ENCODE results near the gene RBCK1.
"Not testable (repeated sequence)": the region's sequence is repeated elsewhere in the genome, so short reads cannot be mapped to it uniquely, and the experiment has no call there.

RBCK1 gene

DNA sequence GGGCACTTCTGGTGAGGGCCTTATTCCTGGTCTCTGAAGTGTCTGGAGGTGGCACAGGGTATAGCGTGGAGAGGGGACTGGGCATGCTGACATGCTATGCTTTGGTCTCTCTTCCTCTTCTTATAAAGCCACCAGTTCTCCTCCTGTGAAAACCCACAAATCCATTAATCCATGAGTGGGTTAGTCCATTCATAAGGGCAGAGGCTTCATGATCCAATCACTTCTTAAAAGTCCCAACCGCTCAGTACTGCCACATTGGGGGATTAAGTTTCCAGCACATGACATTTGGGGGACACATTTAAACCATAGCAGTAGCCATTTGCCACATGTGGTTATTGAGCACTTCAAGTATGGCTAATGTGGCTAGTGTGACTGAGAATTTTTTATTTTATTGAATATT lies 31.3 kb upstream of the RBCK1 start:
- Histone ChIP-seq H3K9me3 (ENCODE audit: control insufficient read depth in 1 of 2, low read length in 2 of 2) (no peaks in the 10 kb centered on the region), H3K27me3 (ENCODE audit: control insufficient read depth in 1 of 2, insufficient read depth in 2 of 2, low read length in 2 of 2) (peaks cover 0 to 3% of the 10 kb centered on the region in 2 donors), H3K36me3 (ENCODE audit: control insufficient read depth in 1 of 2, insufficient read depth in 2 of 2, low read length in 2 of 2) (no peaks in the 10 kb centered on the region), H3K27ac (ENCODE audit: low read depth, low read length) (no peak overlapping the region), H3K4me1 (ENCODE audit: control insufficient read depth in 1 of 2, insufficient read depth in 2 of 2, low read length in 2 of 2) (no peaks in the 10 kb centered on the region), H3K4me3 (ENCODE audit: low read depth in 1 of 2, low read length in 2 of 2) (no peak overlapping the region), H3K9ac (ENCODE audit: low read depth in 1 of 2, low read length in 2 of 2) (no peak overlapping the region)

DNA sequence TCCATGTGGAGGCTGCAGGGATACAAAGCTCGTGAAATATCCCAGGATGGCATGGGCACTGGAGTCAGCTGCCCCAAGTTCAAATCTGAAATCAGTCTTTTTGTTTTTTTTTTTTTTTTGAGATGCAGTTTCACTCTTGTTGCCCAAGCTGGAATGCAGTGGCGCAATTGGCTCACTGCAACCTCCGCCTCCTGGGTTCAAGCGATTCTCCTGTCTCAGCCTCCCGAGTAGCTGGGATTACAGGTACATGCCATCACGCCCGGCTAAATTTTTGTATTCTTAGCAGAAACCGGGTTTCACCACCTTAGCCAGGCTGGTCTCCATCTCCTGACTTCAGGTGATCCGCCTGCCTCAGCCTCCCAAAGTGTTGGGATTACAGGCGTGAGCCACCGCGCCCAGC lies 30.5 kb upstream of the RBCK1 start:
- not testable (repeated sequence) for H3K27ac ChIP-seq (ENCODE audit: low read depth, low read length); H3K4me3 ChIP-seq (ENCODE audit: low read depth in 1 of 2, low read length in 2 of 2); H3K9me3 ChIP-seq (ENCODE audit: control insufficient read depth in 1 of 2, low read length in 2 of 2); H3K9ac ChIP-seq (ENCODE audit: low read depth in 1 of 2, low read length in 2 of 2); H3K27me3 ChIP-seq (ENCODE audit: control insufficient read depth in 1 of 2, insufficient read depth in 2 of 2, low read length in 2 of 2); H3K4me1 ChIP-seq (ENCODE audit: control insufficient read depth in 1 of 2, insufficient read depth in 2 of 2, low read length in 2 of 2); H3K36me3 ChIP-seq (ENCODE audit: control insufficient read depth in 1 of 2, insufficient read depth in 2 of 2, low read length in 2 of 2)

DNA sequence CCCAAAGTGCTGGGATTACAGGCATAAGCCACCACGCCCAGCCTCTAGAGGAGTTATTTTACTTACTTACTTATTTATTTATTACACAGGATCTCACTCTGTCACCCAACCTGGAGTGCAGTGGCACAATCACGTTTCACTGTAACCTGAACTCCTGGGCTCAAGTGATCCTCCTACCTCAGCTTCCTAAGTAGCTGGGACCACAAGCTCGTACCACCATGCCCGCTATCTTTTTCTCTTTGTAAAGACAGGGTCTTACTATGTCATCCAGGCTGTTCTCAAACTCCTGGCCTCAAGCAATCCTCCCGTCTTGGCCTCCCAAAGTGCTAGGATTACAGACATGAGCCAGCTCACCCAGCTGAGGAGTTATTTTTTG lies 29.1 kb upstream of the RBCK1 start:
- no peaks in the 10 kb centered on the region for H3K9me3 ChIP-seq (ENCODE audit: control insufficient read depth in 1 of 2, low read length in 2 of 2)
- no peak overlapping the region for H3K9ac ChIP-seq (ENCODE audit: low read depth in 1 of 2, low read length in 2 of 2)
- peaks cover 0 to 8% of the 10 kb centered on the region in 2 donors for H3K27me3 ChIP-seq (ENCODE audit: control insufficient read depth in 1 of 2, insufficient read depth in 2 of 2, low read length in 2 of 2)

DNA sequence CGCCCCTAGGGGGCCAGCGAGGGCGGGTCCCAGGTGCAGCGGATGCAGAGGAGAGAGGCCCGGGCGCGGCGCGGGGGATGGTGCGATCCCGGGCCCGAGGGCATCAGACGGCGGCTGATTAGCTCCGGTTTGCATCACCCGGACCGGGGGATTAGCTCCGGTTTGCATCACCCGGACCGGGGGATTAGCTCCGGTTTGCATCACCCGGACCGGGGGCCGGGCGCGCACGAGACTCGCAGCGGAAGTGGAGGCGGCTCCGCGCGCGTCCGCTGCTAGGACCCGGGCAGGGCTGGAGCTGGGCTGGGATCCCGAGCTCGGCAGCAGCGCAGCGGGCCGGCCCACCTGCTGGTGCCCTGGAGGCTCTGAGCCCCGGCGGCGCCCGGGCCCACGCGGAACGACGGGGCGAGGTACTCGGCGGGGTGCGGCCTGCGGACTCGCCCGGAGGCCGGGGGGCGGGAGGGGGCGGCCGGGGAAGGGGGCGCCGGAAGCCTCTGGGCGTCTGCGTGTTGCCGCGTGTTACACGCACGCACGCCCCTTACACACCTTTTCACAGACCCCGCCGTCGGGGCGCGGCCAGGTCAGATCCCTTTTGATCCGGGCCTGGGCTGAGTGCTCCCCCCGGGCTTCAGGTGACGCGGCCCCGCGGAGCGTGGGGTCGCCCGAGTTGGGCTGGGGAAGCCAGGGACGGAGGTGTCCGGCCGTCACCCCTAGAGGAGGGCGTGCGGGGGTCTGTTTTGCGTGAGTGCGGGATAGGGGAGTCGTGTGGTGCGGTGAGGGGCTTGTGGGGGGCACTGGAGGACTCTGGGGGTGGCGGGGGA lies 27.1 kb upstream of the RBCK1 start:
- H3K27me3 ChIP-seq (ENCODE audit: control insufficient read depth in 1 of 2, insufficient read depth in 2 of 2, low read length in 2 of 2), result peaks cover 0 to 8% of the 10 kb centered on the region in 2 donors
- H3K4me3 ChIP-seq (ENCODE audit: low read depth in 1 of 2, low read length in 2 of 2), result peak overlapping the region; percentile 66 to 71
- H3K4me1 ChIP-seq (ENCODE audit: control insufficient read depth in 1 of 2, insufficient read depth in 2 of 2, low read length in 2 of 2), result peaks cover 6 to 7% of the 10 kb centered on the region in 2 donors
- H3K27ac ChIP-seq (ENCODE audit: low read depth, low read length), result no peak overlapping the region
- H3K9me3 ChIP-seq (ENCODE audit: control insufficient read depth in 1 of 2, low read length in 2 of 2), result no peaks in the 10 kb centered on the region
- no peaks in the 10 kb centered on the region for H3K36me3 ChIP-seq (ENCODE audit: control insufficient read depth in 1 of 2, insufficient read depth in 2 of 2, low read length in 2 of 2)
- H3K9ac ChIP-seq (ENCODE audit: low read depth in 1 of 2, low read length in 2 of 2), result peak overlapping the region in 1 of 2 donors; percentile 18

More for the DNA sequence above, 29.1 kb upstream of the RBCK1 start:
- Histone ChIP-seq H3K4me3 (ENCODE audit: low read depth in 1 of 2, low read length in 2 of 2) (no peak overlapping the region), H3K4me1 (ENCODE audit: control insufficient read depth in 1 of 2, insufficient read depth in 2 of 2, low read length in 2 of 2) (peaks cover 6 to 7% of the 10 kb centered on the region in 2 donors), H3K36me3 (ENCODE audit: control insufficient read depth in 1 of 2, insufficient read depth in 2 of 2, low read length in 2 of 2) (no peaks in the 10 kb centered on the region), H3K27ac (ENCODE audit: low read depth, low read length) (no peak overlapping the region)

DNA sequence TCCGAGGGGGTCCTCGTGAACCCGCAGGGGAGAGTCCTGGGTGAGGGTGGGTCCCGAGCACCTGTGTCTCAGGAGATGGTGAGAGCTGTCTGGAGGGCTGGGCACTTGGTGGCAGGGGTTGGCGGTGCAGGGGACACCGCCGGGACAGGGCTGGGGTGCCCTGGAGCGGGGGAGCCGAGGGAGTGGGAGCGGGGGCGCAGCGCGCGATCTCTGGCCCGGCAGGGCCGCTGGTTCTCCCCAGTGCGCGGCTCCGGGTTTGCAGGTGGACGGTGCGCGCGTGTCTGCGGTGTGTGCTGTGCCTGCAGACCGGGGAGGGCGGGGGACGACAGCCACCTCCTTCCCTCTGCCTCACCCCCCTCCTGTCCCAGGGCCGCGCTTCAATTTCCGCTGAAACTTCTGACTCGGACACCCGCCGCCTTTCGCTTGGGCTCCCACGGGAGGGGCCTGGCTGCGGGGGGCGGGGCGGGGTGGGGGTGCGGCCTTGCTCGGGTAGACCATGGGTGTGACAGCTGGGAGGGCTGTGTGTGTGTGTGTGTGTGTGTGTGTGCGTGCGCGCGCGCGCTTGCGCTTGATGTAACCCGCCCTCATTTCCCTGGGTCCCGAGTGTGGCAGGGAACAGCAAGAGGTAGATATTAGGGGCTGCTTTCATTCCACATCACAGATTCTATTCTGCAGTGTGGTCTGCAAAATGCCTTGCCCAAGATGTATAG lies 26.4 kb upstream of the RBCK1 start:
- Histone ChIP-seq H3K4me1 (ENCODE audit: control insufficient read depth in 1 of 2, insufficient read depth in 2 of 2, low read length in 2 of 2) (peaks cover 6 to 7% of the 10 kb centered on the region in 2 donors), H3K27ac (ENCODE audit: low read depth, low read length) (no peak overlapping the region), H3K9ac (ENCODE audit: low read depth in 1 of 2, low read length in 2 of 2) (peak overlapping the region in 1 of 2 donors; percentile 43), H3K27me3 (ENCODE audit: control insufficient read depth in 1 of 2, insufficient read depth in 2 of 2, low read length in 2 of 2) (peaks cover 0 to 8% of the 10 kb centered on the region in 2 donors), H3K36me3 (ENCODE audit: control insufficient read depth in 1 of 2, insufficient read depth in 2 of 2, low read length in 2 of 2) (no peaks in the 10 kb centered on the region), H3K9me3 (ENCODE audit: control insufficient read depth in 1 of 2, low read length in 2 of 2) (no peaks in the 10 kb centered on the region), H3K4me3 (ENCODE audit: low read depth in 1 of 2, low read length in 2 of 2) (peak overlapping the region; percentile 66 to 71)

DNA sequence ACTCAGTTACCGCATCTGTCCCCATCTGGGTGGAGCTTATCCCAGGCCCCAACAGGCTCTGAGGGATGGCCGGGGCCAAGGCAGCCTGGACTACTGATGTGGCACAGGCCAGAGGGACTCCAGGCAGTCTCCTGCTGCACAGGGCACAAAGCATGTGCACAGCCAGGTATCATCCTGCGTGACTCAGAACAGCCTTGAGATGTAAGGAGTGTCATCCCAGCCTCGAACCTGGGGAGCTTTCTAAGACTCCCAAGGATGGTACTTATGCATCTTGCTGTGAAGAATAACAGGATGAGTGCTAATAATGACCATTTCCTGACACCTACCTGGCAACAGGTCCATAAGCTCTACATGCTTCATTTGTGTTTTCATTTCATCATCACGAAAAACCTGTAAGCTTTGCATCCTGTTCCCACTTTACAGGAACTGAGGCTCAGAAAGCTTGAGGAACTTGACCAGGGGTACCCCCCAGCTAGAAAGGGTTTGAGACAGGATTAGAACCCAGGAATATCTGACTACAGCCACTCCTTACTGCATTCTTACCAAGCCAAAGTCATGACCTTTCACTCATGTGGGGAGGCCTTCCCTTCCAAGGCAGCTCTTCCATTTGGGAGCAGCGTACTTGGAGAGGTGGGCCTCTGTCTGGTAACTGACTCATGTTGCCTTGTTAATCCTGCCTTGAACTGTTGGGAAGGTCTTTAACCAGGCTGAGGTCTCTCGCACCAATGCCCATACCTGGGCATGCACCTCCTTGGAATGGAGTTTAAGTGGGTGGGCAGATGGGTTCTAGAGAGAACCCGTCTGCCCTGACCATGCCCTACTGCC lies 25.6 kb upstream of the RBCK1 start:
- peak overlapping the region in 1 of 2 donors; percentile 38 for H3K9ac ChIP-seq (ENCODE audit: low read depth in 1 of 2, low read length in 2 of 2)
- peak overlapping the region; percentile 40 to 71 for H3K4me3 ChIP-seq (ENCODE audit: low read depth in 1 of 2, low read length in 2 of 2)
- H3K36me3 ChIP-seq (ENCODE audit: control insufficient read depth in 1 of 2, insufficient read depth in 2 of 2, low read length in 2 of 2), result no peaks in the 10 kb centered on the region
- peaks cover 6 to 7% of the 10 kb centered on the region in 2 donors for H3K4me1 ChIP-seq (ENCODE audit: control insufficient read depth in 1 of 2, insufficient read depth in 2 of 2, low read length in 2 of 2)
- H3K27ac ChIP-seq (ENCODE audit: low read depth, low read length), result no peak overlapping the region
- H3K9me3 ChIP-seq (ENCODE audit: control insufficient read depth in 1 of 2, low read length in 2 of 2), result no peaks in the 10 kb centered on the region
- H3K27me3 ChIP-seq (ENCODE audit: control insufficient read depth in 1 of 2, insufficient read depth in 2 of 2, low read length in 2 of 2), result peaks cover 0 to 8% of the 10 kb centered on the region in 2 donors

DNA sequence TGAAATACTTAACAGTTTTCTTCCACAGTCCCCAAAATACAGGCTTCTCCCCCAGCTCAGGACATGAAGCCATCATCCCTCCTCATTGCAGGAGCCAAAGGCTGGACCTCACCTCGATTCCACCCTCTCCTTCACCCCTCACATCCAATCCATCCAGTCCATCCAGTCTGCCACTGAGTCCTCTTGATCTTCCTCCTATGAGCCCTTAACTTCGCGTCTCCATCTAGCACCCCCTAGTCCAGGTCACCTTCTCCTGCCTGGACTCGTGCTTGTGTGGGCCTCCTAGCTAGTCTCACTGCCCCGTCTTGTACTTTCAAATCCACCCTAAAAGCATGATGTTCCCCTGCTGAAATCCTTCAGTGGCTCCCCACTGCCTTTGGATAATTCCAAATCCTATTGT lies 24.2 kb upstream of the RBCK1 start:
- H3K4me3 ChIP-seq (ENCODE audit: low read depth in 1 of 2, low read length in 2 of 2), result no peak overlapping the region
- no peak overlapping the region for H3K27ac ChIP-seq (ENCODE audit: low read depth, low read length)
- H3K36me3 ChIP-seq (ENCODE audit: control insufficient read depth in 1 of 2, insufficient read depth in 2 of 2, low read length in 2 of 2), result peaks cover 0 to 3% of the 10 kb centered on the region in 2 donors
- peaks cover 0 to 8% of the 10 kb centered on the region in 2 donors for H3K27me3 ChIP-seq (ENCODE audit: control insufficient read depth in 1 of 2, insufficient read depth in 2 of 2, low read length in 2 of 2)
- H3K4me1 ChIP-seq (ENCODE audit: control insufficient read depth in 1 of 2, insufficient read depth in 2 of 2, low read length in 2 of 2), result peaks cover 6 to 7% of the 10 kb centered on the region in 2 donors
- no peak overlapping the region for H3K9ac ChIP-seq (ENCODE audit: low read depth in 1 of 2, low read length in 2 of 2)
- no peaks in the 10 kb centered on the region for H3K9me3 ChIP-seq (ENCODE audit: control insufficient read depth in 1 of 2, low read length in 2 of 2)

DNA sequence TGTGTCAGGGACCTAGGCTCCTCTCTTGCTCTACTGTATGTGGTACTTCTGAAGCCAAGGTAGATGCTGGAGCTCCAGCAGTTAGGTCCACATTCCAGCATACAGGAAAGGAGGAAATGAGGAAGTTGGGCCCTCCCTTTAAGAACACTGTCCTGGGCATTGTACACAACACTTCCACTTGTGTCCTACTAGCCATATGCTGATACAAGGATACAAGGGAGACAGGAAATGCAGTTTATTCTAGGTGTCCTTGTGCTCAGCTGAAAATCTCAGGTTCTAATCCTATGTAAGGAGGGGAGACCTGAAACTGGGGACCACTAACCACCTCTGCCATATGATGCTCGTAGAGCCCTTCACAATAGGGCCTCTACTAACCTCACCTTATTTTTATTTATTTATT lies 23.4 kb upstream of the RBCK1 start:
- Histone ChIP-seq H3K9me3 (ENCODE audit: control insufficient read depth in 1 of 2, low read length in 2 of 2) (no peaks in the 10 kb centered on the region), H3K4me3 (ENCODE audit: low read depth in 1 of 2, low read length in 2 of 2) (no peak overlapping the region), H3K27me3 (ENCODE audit: control insufficient read depth in 1 of 2, insufficient read depth in 2 of 2, low read length in 2 of 2) (peaks cover 0 to 8% of the 10 kb centered on the region in 2 donors), H3K4me1 (ENCODE audit: control insufficient read depth in 1 of 2, insufficient read depth in 2 of 2, low read length in 2 of 2) (peaks cover 6 to 7% of the 10 kb centered on the region in 2 donors), H3K36me3 (ENCODE audit: control insufficient read depth in 1 of 2, insufficient read depth in 2 of 2, low read length in 2 of 2) (peaks cover 3 to 4% of the 10 kb centered on the region in 2 donors), H3K9ac (ENCODE audit: low read depth in 1 of 2, low read length in 2 of 2) (no peak overlapping the region), H3K27ac (ENCODE audit: low read depth, low read length) (no peak overlapping the region)

DNA sequence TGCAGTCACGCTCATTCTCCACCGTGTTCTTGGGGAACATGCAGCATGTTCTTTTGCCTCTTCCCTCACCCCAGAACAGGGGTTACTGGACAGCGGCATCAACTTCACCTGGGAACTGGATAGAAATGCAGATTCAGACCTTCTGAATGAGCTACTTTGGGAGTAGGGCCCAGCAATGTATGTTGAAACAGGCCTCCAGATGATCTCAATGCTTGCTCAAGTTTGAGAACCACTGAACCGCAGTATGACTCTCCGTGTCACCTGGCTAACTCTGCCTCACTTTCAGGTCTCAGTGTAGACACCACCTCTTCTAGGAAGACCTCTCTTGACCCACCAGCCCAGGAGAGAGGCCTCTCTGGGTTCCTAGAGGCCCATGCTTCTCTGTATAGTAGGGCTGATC lies 22.7 kb upstream of the RBCK1 start:
- Histone ChIP-seq H3K36me3 (ENCODE audit: control insufficient read depth in 1 of 2, insufficient read depth in 2 of 2, low read length in 2 of 2) (peaks cover 3 to 5% of the 10 kb centered on the region in 2 donors), H3K27ac (ENCODE audit: low read depth, low read length) (no peak overlapping the region), H3K9ac (ENCODE audit: low read depth in 1 of 2, low read length in 2 of 2) (no peak overlapping the region), H3K4me3 (ENCODE audit: low read depth in 1 of 2, low read length in 2 of 2) (no peak overlapping the region), H3K27me3 (ENCODE audit: control insufficient read depth in 1 of 2, insufficient read depth in 2 of 2, low read length in 2 of 2) (peaks cover 0 to 5% of the 10 kb centered on the region in 2 donors), H3K4me1 (ENCODE audit: control insufficient read depth in 1 of 2, insufficient read depth in 2 of 2, low read length in 2 of 2) (peaks cover 6 to 7% of the 10 kb centered on the region in 2 donors), H3K9me3 (ENCODE audit: control insufficient read depth in 1 of 2, low read length in 2 of 2) (no peaks in the 10 kb centered on the region)

DNA sequence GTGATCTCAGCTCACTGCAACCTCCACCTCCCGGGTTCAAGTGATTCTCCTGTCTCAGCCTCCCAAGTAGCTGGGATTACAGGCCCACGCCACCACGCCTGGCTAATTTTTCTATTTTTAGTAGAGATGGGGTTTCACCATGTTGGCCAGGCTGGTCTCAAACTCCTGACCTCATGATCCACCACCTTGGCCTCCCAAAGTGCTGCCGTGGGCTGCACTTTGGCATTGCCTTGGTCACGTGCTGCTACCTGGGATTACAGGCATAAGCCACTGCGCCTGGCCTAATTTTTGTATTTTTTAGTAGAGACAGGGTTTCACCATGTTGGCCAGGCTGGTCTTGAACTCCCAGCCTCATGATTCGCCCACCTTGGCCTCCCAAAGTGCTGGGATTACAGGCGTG lies 21.5 kb upstream of the RBCK1 start:
- H3K4me3 ChIP-seq (ENCODE audit: low read depth in 1 of 2, low read length in 2 of 2); H3K9ac ChIP-seq (ENCODE audit: low read depth in 1 of 2, low read length in 2 of 2); H3K27me3 ChIP-seq (ENCODE audit: control insufficient read depth in 1 of 2, insufficient read depth in 2 of 2, low read length in 2 of 2); H3K4me1 ChIP-seq (ENCODE audit: control insufficient read depth in 1 of 2, insufficient read depth in 2 of 2, low read length in 2 of 2); H3K9me3 ChIP-seq (ENCODE audit: control insufficient read depth in 1 of 2, low read length in 2 of 2); H3K36me3 ChIP-seq (ENCODE audit: control insufficient read depth in 1 of 2, insufficient read depth in 2 of 2, low read length in 2 of 2); H3K27ac ChIP-seq (ENCODE audit: low read depth, low read length): not testable (repeated sequence)

All from duodenal mucosa (tissue), 2 donors.